Keratinocyte (primary cell): ENCODE results near the gene NINJ1. TPM values are rescaled to one million over a fixed set of nuclear protein-coding genes. Genes with fewer than 3 reads are reported as not detected.

Source experiments
- DNase-seq: peaks from one replicate; pipeline ENCODE4 v3.0.0-alpha.2; 2011; ENCODE audit warnings: low read depth, missing footprints, low spot score
- FAIRE-seq: peaks from 2 replicates; lab custom pipeline; 2011; peaks lifted over from hg19 to GRCh38; lab: Jason Lieb, UNC
- H2AFZ ChIP-seq: 2 replicates; pipeline ENCODE4 v1.6.0; 2012; ENCODE audit warnings: low read length, control low read depth, inconsistent platforms; ENCODE audit not compliant: control insufficient read depth
- H3K27ac ChIP-seq: 2 replicates; pipeline ENCODE4 v1.5.1; 2011; ENCODE audit warnings: low read length; ENCODE audit not compliant: control insufficient read depth, insufficient read depth
- H3K27me3 ChIP-seq: 3 replicates; pipeline ENCODE4 v1.6.0; 2011; ENCODE audit warnings: low read length; ENCODE audit not compliant: control insufficient read depth, insufficient read depth; ENCODE audit errors: extremely low read depth
- H3K36me3 ChIP-seq, 2 experiments: 2 replicates in 1 of 2; 3 replicates in 1 of 2; pipeline ENCODE4 v1.5.1; 2011; ENCODE audit warnings: low read length in 2 of 2, mild to moderate bottlenecking in 1 of 2; ENCODE audit not compliant: control insufficient read depth in 2 of 2, insufficient read depth in 2 of 2; ENCODE audit errors: extremely low read depth in 1 of 2
- H3K4me1 ChIP-seq: 3 replicates; pipeline ENCODE4 v1.5.1; 2011; ENCODE audit warnings: low read length; ENCODE audit not compliant: control insufficient read depth, insufficient read depth; ENCODE audit errors: extremely low read depth
- H3K4me2 ChIP-seq: 3 replicates; pipeline ENCODE4 v1.6.0; 2011; ENCODE audit warnings: low read depth, low read length; ENCODE audit not compliant: control insufficient read depth, insufficient read depth; ENCODE audit errors: extremely low read depth
- H3K4me3 ChIP-seq, 3 experiments: fragments of 200-600 bp in 1 of 3; sonication (generic) in 1 of 3; 2 replicates in 2 of 3; 3 replicates in 1 of 3; pipeline ENCODE4 v1.5.1; 2011 to 2016; ENCODE audit warnings: low read length in 3 of 3, mild to moderate bottlenecking in 3 of 3, control low read depth in 2 of 3, inconsistent platforms in 1 of 3, low read depth in 1 of 3, mixed read lengths in 1 of 3, mixed run types in 1 of 3, moderate library complexity in 1 of 3; ENCODE audit not compliant: control insufficient read depth in 2 of 3, insufficient read depth in 2 of 3; ENCODE audit errors: extremely low read depth in 1 of 3
- H3K79me2 ChIP-seq: 2 replicates; pipeline ENCODE4 v1.6.0; 2012; ENCODE audit warnings: low read length; ENCODE audit not compliant: control insufficient read depth, insufficient read depth
- H3K9ac ChIP-seq: 3 replicates; pipeline ENCODE4 v1.6.0; 2011; ENCODE audit warnings: low read length; ENCODE audit not compliant: control insufficient read depth, insufficient read depth; ENCODE audit errors: extremely low read depth
- H3K9me1 ChIP-seq: 3 replicates; pipeline ENCODE4 v1.6.0; 2011; ENCODE audit warnings: low read length; ENCODE audit not compliant: control insufficient read depth, insufficient read depth; ENCODE audit errors: extremely low read depth
- H3K9me3 ChIP-seq: 2 replicates; pipeline ENCODE4 v1.5.1; 2012; ENCODE audit warnings: low read depth, low read length; ENCODE audit not compliant: control insufficient read depth
- H4K20me1 ChIP-seq: 3 replicates; pipeline ENCODE4 v1.6.0; 2011; ENCODE audit warnings: low read length; ENCODE audit not compliant: control insufficient read depth, insufficient read depth; ENCODE audit errors: extremely low read depth
- CTCF ChIP-seq, 3 experiments: IDR thresholded peaks in 1 of 3; conservative IDR thresholded peaks in 1 of 3; optimal IDR thresholded peaks in 1 of 3; 2 replicates in 2 of 3; 3 replicates in 1 of 3; pipeline versions ENCODE3 to v1.5.1; 2011; ENCODE audit warnings: low read length in 3 of 3, mild to moderate bottlenecking in 3 of 3, moderate library complexity in 2 of 3, control low read depth in 1 of 3, inconsistent platforms in 1 of 3; ENCODE audit not compliant: insufficient read depth in 2 of 3; ENCODE audit errors: extremely low read depth in 1 of 3
- EZH2 ChIP-seq: IDR thresholded peaks from one replicate; pipeline ENCODE4 v1.6.1; 2012; ENCODE audit warnings: inconsistent platforms, mild to moderate bottlenecking, low read length, moderate library complexity
- dilution Hi-C: fragments of 300-500 bp; cut with MboI; formaldehyde crosslinking; loops from one replicate; pipeline ENCODE4 v1.7.0; 2020; ENCODE audit warnings: low sequenced_read_pairs; ENCODE audit not compliant: extremely low pct_ligation_motif_present
- polyA plus RNA-seq, 5 experiments: library from polyadenylated mRNA; depleted of rRNA in 3 of 5; stranded (reverse) in 3 of 5; stranded (forward) in 1 of 5; unstranded in 1 of 5; fragments of >200 nt; gene quantifications; 1 replicate in 1 of 5; 2 replicates in 3 of 5; 3 replicates in 1 of 5; pipeline versions ENCODE4 v1.2.1 to v1.2.3, GENCODE V29; 2011 to 2012; ENCODE audit warnings: missing spikeins in 2 of 5, low read depth in 1 of 5, low replicate concordance in 1 of 5

NINJ1 gene
- polyA plus RNA-seq, 1 donor (not counting 4 experiments of a cell fraction or from before 2014, with no cell fraction given), result 7.4 TPM

GRCh38 chr9:93138171-93138764, 4.2 kb upstream of the NINJ1 start:
- Histone ChIP-seq H3K4me3 (no peak overlapping the region), H4K20me1 (no peaks in the 10 kb centered on the region), H3K4me1 (peaks cover 26% of the 10 kb centered on the region), H2AFZ (no peak overlapping the region), H3K9ac (no peak overlapping the region), H3K36me3 (no peaks in the 10 kb centered on the region), H3K4me2 (no peak overlapping the region), H3K27me3 (peaks cover 10% of the 10 kb centered on the region), H3K9me3 (no peaks in the 10 kb centered on the region), H3K9me1 (no peaks in the 10 kb centered on the region), H3K27ac (no peak overlapping the region), H3K79me2 (no peaks in the 10 kb centered on the region)
- TF ChIP-seq CTCF (optimal IDR thresholded peaks at IDR 0.05 in 1 of 3, IDR thresholded peaks at IDR 0.05 in 1 of 3, conservative IDR thresholded peaks at IDR 0.05 in 1 of 3; ENCODE audit: extremely low read depth in 1 of 3, insufficient read depth in 2 of 3, low read length in 3 of 3) (no peak), EZH2 (no peak)
- DNase-seq (no peak), FAIRE-seq (no peak)
- dilution Hi-C loops, result no loop called here

- H3K79me2 ChIP-seq, result no peaks in the 10 kb centered on the region
- no peak overlapping the region for H3K9ac ChIP-seq
- H3K27ac ChIP-seq, result no peak overlapping the region
- DNase-seq (no peak), FAIRE-seq (no peak)
- H3K4me1 ChIP-seq, result peaks cover 35% of the 10 kb centered on the region
- no peak overlapping the region for H3K4me2 ChIP-seq
- no peak for TF ChIP-seq EZH2
- TF ChIP-seq CTCF (optimal IDR thresholded peaks at IDR 0.05 in 1 of 3, IDR thresholded peaks at IDR 0.05 in 1 of 3, conservative IDR thresholded peaks at IDR 0.05 in 1 of 3; ENCODE audit: extremely low read depth in 1 of 3, insufficient read depth in 2 of 3, low read length in 3 of 3), result no peak
- no peaks in the 10 kb centered on the region for H3K9me1 ChIP-seq
- no peaks in the 10 kb centered on the region for H4K20me1 ChIP-seq
- H3K27me3 ChIP-seq, result peaks cover 16% of the 10 kb centered on the region
- no peak overlapping the region for H2AFZ ChIP-seq
- H3K36me3 ChIP-seq, result no peaks in the 10 kb centered on the region
- H3K4me3 ChIP-seq, result no peak overlapping the region
- dilution Hi-C loops, result no loop called here
- H3K9me3 ChIP-seq, result no peaks in the 10 kb centered on the region
Measured at GRCh38 chr9:93137362-93137761, 3.3 kb upstream of the NINJ1 start.
